ENCODE results near the gene ZIC1.

ZIC1 gene

DNA sequence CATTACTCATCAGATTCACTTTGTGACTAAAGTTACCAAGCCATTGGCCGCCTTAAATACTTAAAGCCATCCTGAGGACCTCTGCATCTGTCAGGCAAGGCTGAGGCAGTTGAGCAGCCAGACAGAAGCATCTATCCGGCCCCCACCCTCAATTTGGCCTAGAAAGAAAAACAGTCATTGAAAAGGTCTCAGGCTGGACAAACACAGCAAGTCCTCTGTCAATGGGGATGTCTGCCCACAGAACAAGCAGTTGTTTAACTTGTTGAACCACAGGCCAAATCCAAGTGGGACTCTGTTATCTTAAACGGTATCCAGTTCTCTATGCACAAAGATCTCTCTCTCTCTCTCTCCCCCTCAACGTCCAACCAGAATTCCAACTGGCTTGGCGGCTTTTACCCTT, 5.7 kb upstream of the ZIC1 start:
- Histone ChIP-seq H2AFZ (ENCODE audit: insufficient read depth, low read length, poor library complexity) (no peak overlapping the region), H3K79me1 (ENCODE audit: low read length) (no peaks in the 10 kb centered on the region), H3K4ac (ENCODE audit: low read depth, low read length) (no peak overlapping the region), H3K79me2 (ENCODE audit: control insufficient read depth, insufficient read depth, low read length, poor library complexity) (no peaks in the 10 kb centered on the region), H3K36me3 (ENCODE audit: control insufficient read depth in 1 of 2, insufficient read depth in 2 of 2, low read length in 2 of 2) (no peaks in the 10 kb centered on the region), H3K27ac (ENCODE audit: low read depth, low read length) (no peak overlapping the region), H2BK120ac (ENCODE audit: insufficient read depth, low read length, poor library complexity) (no peak overlapping the region), H2AK5ac (ENCODE audit: low read length) (no peak overlapping the region), H4K91ac (ENCODE audit: low read depth, low read length) (no peak overlapping the region), H3K27me3 (ENCODE audit: insufficient read depth, low read length) (peaks cover 61% of the 10 kb centered on the region), H3K9ac (ENCODE audit: low read length) (no peak overlapping the region), H3K9me3 (ENCODE audit: insufficient read depth, low read depth, low read length) (peaks cover 2% of the 10 kb centered on the region), H3K4me1 (ENCODE audit: control insufficient read depth in 1 of 2, insufficient read depth in 2 of 2, low read length in 2 of 2) (no peaks in the 10 kb centered on the region), H3K23ac (ENCODE audit: low read length) (no peak overlapping the region), H4K8ac (ENCODE audit: low read depth, low read length) (no peak overlapping the region), H2BK5ac (ENCODE audit: low read depth, low read length, poor library complexity) (no peak overlapping the region), H4K12ac (ENCODE audit: low read depth, low read length) (no peak overlapping the region), H3K4me2 (ENCODE audit: low read length) (no peak overlapping the region), H2BK12ac (ENCODE audit: low read length) (no peak overlapping the region), H3K14ac (ENCODE audit: low read length) (no peak overlapping the region), H3K18ac (ENCODE audit: low read length) (no peak overlapping the region), H3K4me3 (ENCODE audit: low read depth, low read length) (no peak overlapping the region)
- no peak for DNase-seq
- WGBS (ENCODE audit: extremely low coverage, insufficient coverage, insufficient read length), result no CpG with 5 or more reads among the region's 5 CpGs

GRCh38 chr3:147404000-147404799, 5.0 kb upstream of the ZIC1 start:
- peaks cover 63% of the 10 kb centered on the region for H3K27me3 ChIP-seq (ENCODE audit: insufficient read depth, low read length)
- no peak overlapping the region for H2BK5ac ChIP-seq (ENCODE audit: low read depth, low read length, poor library complexity)
- H3K36me3 ChIP-seq (ENCODE audit: control insufficient read depth in 1 of 2, insufficient read depth in 2 of 2, low read length in 2 of 2), result no peaks in the 10 kb centered on the region
- no peak overlapping the region for H3K9ac ChIP-seq (ENCODE audit: low read length)
- H2AFZ ChIP-seq (ENCODE audit: insufficient read depth, low read length, poor library complexity), result no peak overlapping the region
- H3K18ac ChIP-seq (ENCODE audit: low read length), result no peak overlapping the region
- peaks cover 2% of the 10 kb centered on the region for H3K9me3 ChIP-seq (ENCODE audit: insufficient read depth, low read depth, low read length)
- H4K8ac ChIP-seq (ENCODE audit: low read depth, low read length), result no peak overlapping the region
- H3K4me1 ChIP-seq (ENCODE audit: control insufficient read depth in 1 of 2, insufficient read depth in 2 of 2, low read length in 2 of 2), result peaks cover 2% of the 10 kb centered on the region in 2 experiments
- no peak overlapping the region for H3K4me2 ChIP-seq (ENCODE audit: low read length)
- no peaks in the 10 kb centered on the region for H3K79me2 ChIP-seq (ENCODE audit: control insufficient read depth, insufficient read depth, low read length, poor library complexity)
- WGBS (ENCODE audit: extremely low coverage, insufficient coverage, insufficient read length), result no CpG with 5 or more reads among the region's 11 CpGs
- H3K14ac ChIP-seq (ENCODE audit: low read length), result no peak overlapping the region
- no peak overlapping the region for H2BK120ac ChIP-seq (ENCODE audit: insufficient read depth, low read length, poor library complexity)
- no peak overlapping the region for H3K4ac ChIP-seq (ENCODE audit: low read depth, low read length)
- DNase-seq, result no peak
- no peaks in the 10 kb centered on the region for H3K79me1 ChIP-seq (ENCODE audit: low read length)
- H3K27ac ChIP-seq (ENCODE audit: low read depth, low read length), result no peak overlapping the region
- H2AK5ac ChIP-seq (ENCODE audit: low read length), result no peak overlapping the region
- H3K4me3 ChIP-seq (ENCODE audit: low read depth, low read length), result no peak overlapping the region
- no peak overlapping the region for H2BK12ac ChIP-seq (ENCODE audit: low read length)
- no peak overlapping the region for H3K23ac ChIP-seq (ENCODE audit: low read length)
- no peak overlapping the region for H4K91ac ChIP-seq (ENCODE audit: low read depth, low read length)
- no peak overlapping the region for H4K12ac ChIP-seq (ENCODE audit: low read depth, low read length)

DNA sequence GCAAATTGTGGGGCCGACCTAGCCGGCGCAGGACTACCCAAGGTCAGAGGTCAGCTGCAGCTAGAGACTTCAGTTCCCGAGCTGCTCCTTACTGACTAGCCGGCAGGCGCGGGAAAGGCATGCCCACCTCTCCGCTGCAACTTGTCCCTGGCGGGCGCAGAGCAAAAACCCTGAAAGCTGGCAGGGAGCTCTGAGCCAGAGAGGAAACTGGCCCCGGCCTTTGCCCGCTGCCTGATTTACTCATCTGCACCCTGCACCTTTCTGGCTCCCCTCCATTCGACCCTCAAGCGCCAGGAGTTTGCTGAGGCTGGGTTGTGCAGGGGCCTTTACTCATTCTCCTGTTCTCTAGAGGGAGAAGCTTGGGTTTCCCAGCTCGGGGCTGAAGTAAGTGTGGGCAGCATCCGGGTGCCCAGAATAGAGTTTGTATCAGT, 4.3 kb upstream of the ZIC1 start:
- Histone ChIP-seq H3K36me3 (ENCODE audit: control insufficient read depth in 1 of 2, insufficient read depth in 2 of 2, low read length in 2 of 2) (no peaks in the 10 kb centered on the region), H2AK5ac (ENCODE audit: low read length) (no peak overlapping the region)
- WGBS (ENCODE audit: extremely low coverage, insufficient coverage, insufficient read length), result no CpG with 5 or more reads among the region's 16 CpGs

GRCh38 chr3:147405231-147406027, 3.7 kb upstream of the ZIC1 start:
- H3K79me2 ChIP-seq (ENCODE audit: control insufficient read depth, insufficient read depth, low read length, poor library complexity), result no peaks in the 10 kb centered on the region
- no CpG with 5 or more reads among the region's 27 CpGs for WGBS (ENCODE audit: extremely low coverage, insufficient coverage, insufficient read length)
- no peak overlapping the region for H4K8ac ChIP-seq (ENCODE audit: low read depth, low read length)
- peaks cover 72% of the 10 kb centered on the region for H3K27me3 ChIP-seq (ENCODE audit: insufficient read depth, low read length)
- no peak overlapping the region for H3K4me2 ChIP-seq (ENCODE audit: low read length)
- no peak overlapping the region for H2BK12ac ChIP-seq (ENCODE audit: low read length)
- no peak overlapping the region for H4K91ac ChIP-seq (ENCODE audit: low read depth, low read length)
- no peak overlapping the region for H3K27ac ChIP-seq (ENCODE audit: low read depth, low read length)
- H3K4me3 ChIP-seq (ENCODE audit: low read depth, low read length), result no peak overlapping the region
- H3K9ac ChIP-seq (ENCODE audit: low read length), result no peak overlapping the region
- H3K18ac ChIP-seq (ENCODE audit: low read length), result no peak overlapping the region
- no peaks in the 10 kb centered on the region for H3K79me1 ChIP-seq (ENCODE audit: low read length)
- no peak for DNase-seq
- no peak overlapping the region for H2AK5ac ChIP-seq (ENCODE audit: low read length)
- no peak overlapping the region for H4K12ac ChIP-seq (ENCODE audit: low read depth, low read length)
- H3K4me1 ChIP-seq (ENCODE audit: control insufficient read depth in 1 of 2, insufficient read depth in 2 of 2, low read length in 2 of 2), result peaks cover 2 to 7% of the 10 kb centered on the region in 2 experiments
- no peak overlapping the region for H3K14ac ChIP-seq (ENCODE audit: low read length)
- no peak overlapping the region for H3K4ac ChIP-seq (ENCODE audit: low read depth, low read length)
- no peak overlapping the region for H2BK120ac ChIP-seq (ENCODE audit: insufficient read depth, low read length, poor library complexity)
- peaks cover 7% of the 10 kb centered on the region for H3K9me3 ChIP-seq (ENCODE audit: insufficient read depth, low read depth, low read length)
- no peak overlapping the region for H3K23ac ChIP-seq (ENCODE audit: low read length)
- no peak overlapping the region for H2BK5ac ChIP-seq (ENCODE audit: low read depth, low read length, poor library complexity)
- no peak overlapping the region for H2AFZ ChIP-seq (ENCODE audit: insufficient read depth, low read length, poor library complexity)
- no peaks in the 10 kb centered on the region for H3K36me3 ChIP-seq (ENCODE audit: control insufficient read depth in 1 of 2, insufficient read depth in 2 of 2, low read length in 2 of 2)

More for the DNA sequence above, 4.3 kb upstream of the ZIC1 start:
- Histone ChIP-seq H3K23ac (ENCODE audit: low read length) (no peak overlapping the region), H4K12ac (ENCODE audit: low read depth, low read length) (no peak overlapping the region), H3K4me1 (ENCODE audit: control insufficient read depth in 1 of 2, insufficient read depth in 2 of 2, low read length in 2 of 2) (peaks cover 2% of the 10 kb centered on the region in 2 experiments), H3K27ac (ENCODE audit: low read depth, low read length) (no peak overlapping the region), H3K14ac (ENCODE audit: low read length) (no peak overlapping the region), H4K91ac (ENCODE audit: low read depth, low read length) (no peak overlapping the region), H3K9ac (ENCODE audit: low read length) (no peak overlapping the region), H2AFZ (ENCODE audit: insufficient read depth, low read length, poor library complexity) (no peak overlapping the region), H3K79me2 (ENCODE audit: control insufficient read depth, insufficient read depth, low read length, poor library complexity) (no peaks in the 10 kb centered on the region), H2BK12ac (ENCODE audit: low read length) (no peak overlapping the region), H3K27me3 (ENCODE audit: insufficient read depth, low read length) (peaks cover 69% of the 10 kb centered on the region), H3K4ac (ENCODE audit: low read depth, low read length) (no peak overlapping the region), H3K4me3 (ENCODE audit: low read depth, low read length) (no peak overlapping the region), H3K4me2 (ENCODE audit: low read length) (no peak overlapping the region), H3K9me3 (ENCODE audit: insufficient read depth, low read depth, low read length) (peaks cover 2% of the 10 kb centered on the region), H2BK5ac (ENCODE audit: low read depth, low read length, poor library complexity) (no peak overlapping the region), H3K79me1 (ENCODE audit: low read length) (no peaks in the 10 kb centered on the region), H3K18ac (ENCODE audit: low read length) (no peak overlapping the region), H2BK120ac (ENCODE audit: insufficient read depth, low read length, poor library complexity) (no peak overlapping the region), H4K8ac (ENCODE audit: low read depth, low read length) (no peak overlapping the region)
- DNase-seq, result no peak
